NCI-H69 (cell line): ENCODE results near the gene MAGI2.

Experiments
- DNase-seq: peaks from one replicate; lab custom pipeline; 2025; lab: John Stamatoyannopoulos, UW

Gene MAGI2

GRCh38 chr7:78788464-78788863, 665.0 kb downstream of the MAGI2 start:
- DNase-seq: no peak

- DNase-seq: no peak
These were observed 665.6 kb downstream of the MAGI2 start for GRCh38 chr7:78787854-78788253.

- DNase-seq: no peak
These were observed 667.4 kb downstream of the MAGI2 start for GRCh38 chr7:78786055-78786454.

- peak; percentile 47 for DNase-seq
These were observed 670.1 kb downstream of the MAGI2 start for GRCh38 chr7:78783179-78783962.

GRCh38 chr7:78780560-78780959, 672.9 kb downstream of the MAGI2 start:
- no peak for DNase-seq

- peak; percentile 49 for DNase-seq
These were observed 673.7 kb downstream of the MAGI2 start for GRCh38 chr7:78779788-78780187.

GRCh38 chr7:78777829-78778228, 675.6 kb downstream of the MAGI2 start:
- no peak for DNase-seq

GRCh38 chr7:78770422-78771410, 682.8 kb downstream of the MAGI2 start:
- DNase-seq: peak; percentile 96

- peak; percentile 81 for DNase-seq
These were observed 683.9 kb downstream of the MAGI2 start for GRCh38 chr7:78769481-78770101.

GRCh38 chr7:78768859-78769258, 684.6 kb downstream of the MAGI2 start:
- DNase-seq: peak; percentile 76

GRCh38 chr7:78765943-78766729, 687.3 kb downstream of the MAGI2 start:
- no peak for DNase-seq

- DNase-seq: no peak
These were observed 688.9 kb downstream of the MAGI2 start for GRCh38 chr7:78764571-78764970.

- no peak for DNase-seq
These were observed 690.8 kb downstream of the MAGI2 start for GRCh38 chr7:78762625-78763024.

GRCh38 chr7:78760620-78761355, 692.7 kb downstream of the MAGI2 start:
- peak; percentile 42 for DNase-seq

- no peak for DNase-seq
These were observed 700.9 kb downstream of the MAGI2 start for GRCh38 chr7:78752554-78752953.

- no peak for DNase-seq
These were observed 702.2 kb downstream of the MAGI2 start for GRCh38 chr7:78751253-78751652.

- DNase-seq: no peak
These were observed 704.3 kb downstream of the MAGI2 start for GRCh38 chr7:78749052-78749746.

- no peak for DNase-seq
These were observed 705.9 kb downstream of the MAGI2 start for GRCh38 chr7:78747592-78747991.

- peak; percentile 13 for DNase-seq
These were observed 707.2 kb downstream of the MAGI2 start for GRCh38 chr7:78746301-78746700.

- no peak for DNase-seq
These were observed 710.8 kb downstream of the MAGI2 start for GRCh38 chr7:78742694-78743093.
